Measurements from ENCODE around the gene PPP1R36. TPM values are rescaled to one million over a fixed set of nuclear protein-coding genes. Genes with fewer than 3 reads are reported as not detected.
"Not testable (repeated sequence)": the region's sequence is repeated elsewhere in the genome, so short reads cannot be mapped to it uniquely, and the experiment has no call there.

PPP1R36 gene
- polyA plus RNA-seq, 2 donors = 0.26 to 0.71 TPM

DNA sequence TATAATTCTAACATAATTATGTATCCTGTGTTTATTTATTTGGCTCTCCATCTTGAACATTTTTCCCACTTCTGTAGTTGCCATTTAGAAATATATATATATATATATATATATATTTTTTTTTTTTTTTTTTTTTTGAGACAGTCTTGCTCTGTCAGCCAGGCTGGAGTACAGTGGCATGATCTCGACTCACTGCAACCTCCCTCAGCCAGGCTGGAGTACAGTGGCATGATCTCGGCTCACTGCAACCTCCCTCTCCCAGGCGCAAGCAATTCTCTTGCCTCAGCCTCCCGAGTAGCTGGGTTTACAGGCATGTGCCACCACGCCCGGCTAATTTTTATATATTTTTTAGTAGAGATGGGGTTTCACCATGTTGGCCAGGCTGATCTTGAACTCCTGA is 32.1 kb upstream of the PPP1R36 start:
- not testable (repeated sequence) for H3K9me3 ChIP-seq (ENCODE audit: control insufficient read depth in 2 of 2, insufficient read depth in 1 of 2, low read depth in 1 of 2, low read length in 1 of 2); H3K36me3 ChIP-seq (ENCODE audit: control insufficient read depth in 2 of 2, insufficient read depth in 2 of 2, low read length in 1 of 2); H3K4me3 ChIP-seq (ENCODE audit: low read depth in 1 of 2, low read length in 2 of 2); H3K27ac ChIP-seq (ENCODE audit: low read depth in 2 of 2, low read length in 1 of 2); H3K4me1 ChIP-seq (ENCODE audit: control insufficient read depth in 2 of 2, insufficient read depth in 2 of 2, low read length in 1 of 2); H3K27me3 ChIP-seq (ENCODE audit: control insufficient read depth in 1 of 2, insufficient read depth in 2 of 2, low read length in 2 of 2)
- 82% methylated on average over 6 of the region's 6 CpGs for WGBS, 2 donors

DNA sequence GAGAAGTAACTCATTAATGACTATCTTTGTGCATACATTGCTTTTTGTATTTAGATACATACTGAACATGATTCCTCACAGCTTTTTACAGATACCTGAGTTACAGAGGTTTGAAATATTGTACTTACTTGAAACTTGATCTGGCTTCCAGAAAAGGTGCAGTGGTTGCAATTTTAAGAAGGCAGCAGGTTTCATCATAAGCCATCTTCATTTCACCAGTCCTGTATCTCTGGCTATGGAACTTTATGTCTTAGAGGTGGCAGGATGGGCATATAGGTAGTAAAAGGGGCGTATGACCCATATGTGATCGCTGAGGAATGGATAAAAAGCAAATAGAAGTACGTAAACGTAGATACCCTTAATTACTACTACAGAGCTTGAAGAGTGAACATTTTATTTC is 31.5 kb upstream of the PPP1R36 start:
- 58 to 73% methylated on average over 4 of the region's 4 CpGs for whole genome bisulfite sequencing, 2 donors
- Histone ChIP-seq H3K4me1 (ENCODE audit: control insufficient read depth in 2 of 2, insufficient read depth in 2 of 2, low read length in 1 of 2) (no peaks in the 10 kb centered on the region), H3K36me3 (ENCODE audit: control insufficient read depth in 2 of 2, insufficient read depth in 2 of 2, low read length in 1 of 2) (peaks cover 0 to 3% of the 10 kb centered on the region in 2 donors)

DNA sequence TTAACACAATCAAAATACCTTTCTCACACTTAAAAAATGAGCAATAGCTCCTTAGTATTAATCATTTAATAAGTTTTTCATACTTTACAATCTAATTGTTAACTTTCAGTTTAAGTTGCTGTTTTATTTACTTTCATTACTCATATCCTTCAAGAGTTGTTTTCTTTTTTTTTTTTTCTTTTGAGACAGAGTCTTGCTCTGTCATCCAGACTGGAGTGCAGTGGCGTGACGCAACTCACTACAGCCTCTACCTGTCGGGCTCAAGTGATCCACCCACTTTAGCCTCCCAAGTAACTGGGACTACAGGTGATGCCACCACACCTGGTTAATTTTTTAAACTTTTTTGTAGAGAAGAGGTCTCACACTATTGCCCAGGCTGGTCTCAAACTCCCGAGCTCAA is 29.1 kb upstream of the PPP1R36 start:
- Histone ChIP-seq H3K27ac (ENCODE audit: low read depth in 2 of 2, low read length in 1 of 2) (no peak overlapping the region), H3K36me3 (ENCODE audit: control insufficient read depth in 2 of 2, insufficient read depth in 2 of 2, low read length in 1 of 2) (peaks cover 0 to 3% of the 10 kb centered on the region in 2 donors), H3K9me3 (ENCODE audit: control insufficient read depth in 2 of 2, insufficient read depth in 1 of 2, low read depth in 1 of 2, low read length in 1 of 2) (no peaks in the 10 kb centered on the region), H3K27me3 (ENCODE audit: control insufficient read depth in 1 of 2, insufficient read depth in 2 of 2, low read length in 2 of 2) (no peaks in the 10 kb centered on the region), H3K4me3 (ENCODE audit: low read depth in 1 of 2, low read length in 2 of 2) (no peak overlapping the region), H3K4me1 (ENCODE audit: control insufficient read depth in 2 of 2, insufficient read depth in 2 of 2, low read length in 1 of 2) (no peaks in the 10 kb centered on the region)
- WGBS, 2 donors = 89 to 91% methylated on average over 4 of the region's 4 CpGs

More for the DNA sequence above, 31.5 kb upstream of the PPP1R36 start:
- Histone ChIP-seq H3K4me3 (ENCODE audit: low read depth in 1 of 2, low read length in 2 of 2) (no peak overlapping the region), H3K9me3 (ENCODE audit: control insufficient read depth in 2 of 2, insufficient read depth in 1 of 2, low read depth in 1 of 2, low read length in 1 of 2) (no peaks in the 10 kb centered on the region), H3K27ac (ENCODE audit: low read depth in 2 of 2, low read length in 1 of 2) (no peak overlapping the region), H3K27me3 (ENCODE audit: control insufficient read depth in 1 of 2, insufficient read depth in 2 of 2, low read length in 2 of 2) (no peaks in the 10 kb centered on the region)

DNA sequence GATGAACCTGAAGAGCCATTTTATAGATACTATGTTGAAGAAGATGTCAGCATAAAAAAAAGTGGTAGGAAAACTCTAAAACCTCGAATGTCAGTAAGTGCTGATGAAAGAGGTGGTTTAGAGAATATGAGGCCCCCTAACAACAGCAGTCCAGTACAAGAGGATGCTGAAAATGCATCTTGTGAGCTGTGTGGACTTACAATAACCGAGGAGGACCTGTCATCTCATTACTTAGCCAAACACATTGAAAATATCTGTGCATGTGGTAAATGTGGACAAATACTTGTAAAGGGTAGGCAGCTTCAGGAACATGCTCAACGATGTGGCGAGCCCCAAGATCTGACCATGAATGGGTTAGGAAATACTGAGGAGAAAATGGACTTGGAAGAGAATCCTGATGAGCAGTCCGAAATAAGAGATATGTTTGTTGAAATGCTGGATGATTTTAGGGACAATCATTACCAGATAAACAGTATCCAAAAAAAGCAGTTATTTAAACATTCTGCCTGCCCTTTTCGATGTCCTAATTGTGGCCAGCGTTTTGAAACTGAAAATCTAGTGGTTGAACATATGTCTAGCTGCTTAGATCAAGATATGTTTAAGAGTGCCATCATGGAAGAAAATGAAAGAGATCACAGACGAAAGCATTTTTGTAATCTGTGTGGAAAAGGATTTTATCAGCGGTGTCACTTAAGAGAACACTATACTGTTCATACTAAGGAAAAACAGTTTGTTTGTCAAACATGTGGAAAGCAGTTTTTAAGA is 27.0 kb upstream of the PPP1R36 start:
- Histone ChIP-seq H3K4me3 (ENCODE audit: low read depth in 1 of 2, low read length in 2 of 2) (no peak overlapping the region), H3K4me1 (ENCODE audit: control insufficient read depth in 2 of 2, insufficient read depth in 2 of 2, low read length in 1 of 2) (no peaks in the 10 kb centered on the region), H3K36me3 (ENCODE audit: control insufficient read depth in 2 of 2, insufficient read depth in 2 of 2, low read length in 1 of 2) (peaks cover 0 to 3% of the 10 kb centered on the region in 2 donors), H3K9me3 (ENCODE audit: control insufficient read depth in 2 of 2, insufficient read depth in 1 of 2, low read depth in 1 of 2, low read length in 1 of 2) (no peaks in the 10 kb centered on the region), H3K27me3 (ENCODE audit: control insufficient read depth in 1 of 2, insufficient read depth in 2 of 2, low read length in 2 of 2) (no peaks in the 10 kb centered on the region), H3K27ac (ENCODE audit: low read depth in 2 of 2, low read length in 1 of 2) (no peak overlapping the region)
- 79 to 84% methylated on average over 9 of the region's 9 CpGs for WGBS, 2 donors

DNA sequence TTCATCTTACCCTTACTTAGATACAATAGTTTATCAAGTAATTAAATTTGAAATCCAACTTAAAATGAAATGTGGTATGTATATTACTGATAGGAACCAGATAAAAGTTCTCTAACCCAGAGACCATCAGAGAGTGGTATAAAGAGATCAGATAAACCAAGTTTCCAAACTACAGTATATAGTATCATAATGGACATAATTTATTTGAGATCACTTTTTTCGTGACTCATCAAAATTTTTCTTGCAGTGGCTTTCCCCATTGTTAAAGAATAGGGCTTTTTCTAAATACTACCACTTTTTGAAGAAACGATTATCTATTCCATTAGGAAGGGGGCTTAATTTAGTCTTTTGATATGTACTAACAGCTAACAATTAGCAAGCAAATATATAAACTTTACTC is 24.4 kb upstream of the PPP1R36 start:
- WGBS, 2 donors = 86 to 99% methylated on average over 2 of the region's 2 CpGs
- no peaks in the 10 kb centered on the region for H3K9me3 ChIP-seq (ENCODE audit: control insufficient read depth in 2 of 2, insufficient read depth in 1 of 2, low read depth in 1 of 2, low read length in 1 of 2)
- H3K27me3 ChIP-seq (ENCODE audit: control insufficient read depth in 1 of 2, insufficient read depth in 2 of 2, low read length in 2 of 2) = no peaks in the 10 kb centered on the region
- peaks cover 0 to 3% of the 10 kb centered on the region in 2 donors for H3K36me3 ChIP-seq (ENCODE audit: control insufficient read depth in 2 of 2, insufficient read depth in 2 of 2, low read length in 1 of 2)
- H3K4me3 ChIP-seq (ENCODE audit: low read depth in 1 of 2, low read length in 2 of 2) = no peak overlapping the region
- H3K4me1 ChIP-seq (ENCODE audit: control insufficient read depth in 2 of 2, insufficient read depth in 2 of 2, low read length in 1 of 2) = no peaks in the 10 kb centered on the region
- H3K27ac ChIP-seq (ENCODE audit: low read depth in 2 of 2, low read length in 1 of 2) = no peak overlapping the region

DNA sequence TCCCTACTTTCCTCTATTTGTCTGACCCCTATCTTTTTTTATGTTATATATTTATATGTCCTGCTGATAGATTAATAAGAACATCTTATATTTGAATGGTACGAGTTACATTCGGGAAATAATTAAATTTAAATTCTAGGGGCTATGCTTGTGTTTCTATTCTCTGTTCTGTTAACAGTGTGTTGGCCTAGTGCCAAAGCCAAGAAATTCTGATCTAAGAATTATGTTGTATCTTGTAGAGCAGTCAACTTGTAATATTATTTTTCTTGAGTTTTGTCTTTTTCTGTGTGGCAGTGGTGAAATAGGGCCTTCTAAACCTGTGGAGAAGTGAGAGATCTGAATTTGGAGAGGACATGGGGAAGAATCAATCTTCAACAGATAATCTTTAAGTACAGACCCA is 18.2 kb upstream of the PPP1R36 start:
- 74 to 80% methylated on average over 2 of the region's 2 CpGs for WGBS, 2 donors
- Histone ChIP-seq H3K4me1 (ENCODE audit: control insufficient read depth in 2 of 2, insufficient read depth in 2 of 2, low read length in 1 of 2) (no peaks in the 10 kb centered on the region), H3K36me3 (ENCODE audit: control insufficient read depth in 2 of 2, insufficient read depth in 2 of 2, low read length in 1 of 2) (no peaks in the 10 kb centered on the region), H3K27me3 (ENCODE audit: control insufficient read depth in 1 of 2, insufficient read depth in 2 of 2, low read length in 2 of 2) (no peaks in the 10 kb centered on the region), H3K4me3 (ENCODE audit: low read depth in 1 of 2, low read length in 2 of 2) (no peak overlapping the region), H3K9me3 (ENCODE audit: control insufficient read depth in 2 of 2, insufficient read depth in 1 of 2, low read depth in 1 of 2, low read length in 1 of 2) (no peaks in the 10 kb centered on the region), H3K27ac (ENCODE audit: low read depth in 2 of 2, low read length in 1 of 2) (no peak overlapping the region)

DNA sequence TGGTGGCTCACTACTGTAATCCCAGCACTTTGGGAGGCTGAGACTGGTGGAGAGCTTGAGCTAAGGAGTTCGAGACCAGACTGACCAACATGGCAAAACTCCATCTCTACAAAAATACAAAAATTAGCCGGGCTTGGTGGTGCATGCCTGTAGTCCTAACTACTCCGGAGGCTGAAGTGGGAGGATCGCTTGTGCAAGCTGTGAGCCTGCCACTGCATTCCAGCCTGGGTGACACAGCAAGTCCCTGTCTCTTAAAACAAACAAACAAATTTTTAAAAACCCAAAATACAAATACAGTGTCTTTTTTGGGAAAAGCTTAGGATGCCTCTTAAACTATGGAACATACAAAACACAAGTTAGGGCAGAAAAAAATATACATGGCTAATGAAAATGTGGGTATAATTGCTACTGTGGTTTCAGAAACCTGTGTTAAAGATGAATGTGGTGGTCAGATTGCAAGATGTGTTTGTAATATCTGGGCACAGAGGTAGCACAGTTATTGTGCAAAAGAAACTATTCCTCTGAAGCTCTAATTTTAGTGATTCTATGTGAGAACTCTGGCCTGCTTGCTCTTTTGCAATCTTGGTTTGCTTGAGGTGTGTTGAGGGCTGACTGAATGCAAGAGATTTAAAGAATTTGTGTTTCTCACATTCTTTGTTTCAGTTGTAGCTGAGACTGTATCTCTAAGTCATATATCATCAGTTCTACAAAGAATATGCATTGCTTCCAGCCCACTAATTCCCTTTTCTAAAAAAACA is 13.1 kb upstream of the PPP1R36 start:
- Histone ChIP-seq H3K4me3 (ENCODE audit: low read depth in 1 of 2, low read length in 2 of 2) (no peak overlapping the region), H3K4me1 (ENCODE audit: control insufficient read depth in 2 of 2, insufficient read depth in 2 of 2, low read length in 1 of 2) (peaks cover 0 to 8% of the 10 kb centered on the region in 2 donors), H3K9me3 (ENCODE audit: control insufficient read depth in 2 of 2, insufficient read depth in 1 of 2, low read depth in 1 of 2, low read length in 1 of 2) (peaks cover 0 to 6% of the 10 kb centered on the region in 2 donors), H3K36me3 (ENCODE audit: control insufficient read depth in 2 of 2, insufficient read depth in 2 of 2, low read length in 1 of 2) (no peaks in the 10 kb centered on the region), H3K27ac (ENCODE audit: low read depth in 2 of 2, low read length in 1 of 2) (no peak overlapping the region), H3K27me3 (ENCODE audit: control insufficient read depth in 1 of 2, insufficient read depth in 2 of 2, low read length in 2 of 2) (no peaks in the 10 kb centered on the region)
- WGBS, 2 donors = 83 to 90% methylated on average over 4 of the region's 4 CpGs

DNA sequence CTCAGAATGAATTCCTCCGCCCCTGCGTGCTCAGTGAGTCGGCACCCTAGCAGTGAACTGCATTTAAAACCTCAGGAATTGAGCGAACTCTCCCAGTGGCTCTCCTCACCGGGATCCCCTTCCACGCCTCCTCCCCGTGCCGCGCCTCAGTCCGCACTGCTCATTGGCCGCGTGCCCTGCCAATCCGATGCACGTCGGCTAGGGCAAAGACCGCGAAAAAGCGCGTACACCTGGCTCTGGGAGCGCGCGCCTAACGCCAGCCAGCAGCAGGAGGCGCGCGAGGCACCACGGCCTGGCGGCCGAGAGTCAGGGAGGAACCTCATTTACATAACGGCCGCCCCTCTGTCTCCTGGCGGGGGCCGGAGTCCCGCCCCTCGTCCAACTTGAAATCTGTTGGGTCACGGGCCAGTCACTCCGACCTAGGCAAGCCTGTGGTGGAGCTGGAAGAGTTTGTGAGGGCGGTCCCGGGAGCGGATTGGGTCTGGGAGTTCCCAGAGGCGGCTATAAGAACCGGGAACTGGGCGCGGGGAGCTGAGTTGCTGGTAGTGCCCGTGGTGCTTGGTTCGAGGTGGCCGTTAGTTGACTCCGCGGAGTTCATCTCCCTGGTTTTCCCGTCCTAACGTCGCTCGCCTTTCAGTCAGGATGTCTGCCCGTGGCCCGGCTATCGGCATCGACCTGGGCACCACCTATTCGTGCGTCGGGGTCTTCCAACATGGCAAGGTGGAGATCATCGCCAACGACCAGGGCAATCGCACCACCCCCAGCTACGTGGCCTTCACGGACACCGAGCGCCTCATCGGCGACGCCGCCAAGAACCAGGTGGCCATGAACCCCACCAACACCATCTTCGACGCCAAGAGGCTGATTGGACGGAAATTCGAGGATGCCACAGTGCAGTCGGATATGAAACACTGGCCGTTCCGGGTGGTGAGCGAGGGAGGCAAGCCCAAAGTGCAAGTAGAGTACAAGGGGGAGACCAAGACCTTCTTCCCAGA is 9.3 kb upstream of the PPP1R36 start, which contains the start of gene HSPA2:
TSS of gene HSPA2 (plus strand) at position 534 of the 995 bp plus-strand sequence. CDS start at position 643, 109 bp downstream.
- 5 to 6% methylated on average over 79 of the region's 79 CpGs for WGBS, 2 donors
- H3K9me3 ChIP-seq (ENCODE audit: control insufficient read depth in 2 of 2, insufficient read depth in 1 of 2, low read depth in 1 of 2, low read length in 1 of 2) = peaks cover 0 to 6% of the 10 kb centered on the region in 2 donors
- peaks cover 0 to 8% of the 10 kb centered on the region in 2 donors for H3K4me1 ChIP-seq (ENCODE audit: control insufficient read depth in 2 of 2, insufficient read depth in 2 of 2, low read length in 1 of 2)
- peak within 1 kb of the TSS; percentile 56 to 82 for H3K4me3 ChIP-seq (ENCODE audit: low read depth in 1 of 2, low read length in 2 of 2)
- H3K27ac ChIP-seq (ENCODE audit: low read depth in 2 of 2, low read length in 1 of 2) = peak within 1 kb of the TSS; percentile 95 to 97
- H3K36me3 ChIP-seq (ENCODE audit: control insufficient read depth in 2 of 2, insufficient read depth in 2 of 2, low read length in 1 of 2) = no peaks in the 10 kb centered on the region
- H3K27me3 ChIP-seq (ENCODE audit: control insufficient read depth in 1 of 2, insufficient read depth in 2 of 2, low read length in 2 of 2) = no peaks in the 10 kb centered on the region

All from esophagus (tissue), 2 donors.